HG03064 (cell line): ENCODE data around the gene VSIG10L2.

Experiments used
- ATAC-seq: cut with Tn5 transposase; IDR thresholded peaks from one replicate; pipeline ENCODE4 v1.9.1; 2021; ENCODE audit warnings: low read depth; ENCODE audit not compliant: unreplicated experiment

Gene VSIG10L2

GRCh38 chr11:125995313-125995712 lies 49.5 kb downstream of the VSIG10L2 start:
- no peak for ATAC-seq

GRCh38 chr11:125998267-125998666 lies 52.4 kb downstream of the VSIG10L2 start:
- ATAC-seq = no peak

- ATAC-seq = no peak
Measured at GRCh38 chr11:125999234-125999880, 53.5 kb downstream of the VSIG10L2 start.

- ATAC-seq = no peak
Measured at GRCh38 chr11:126002181-126002580, 56.3 kb downstream of the VSIG10L2 start.
